A673 (cell line): ENCODE results near the gene PRKCQ. TPM values are rescaled to one million over a fixed set of nuclear protein-coding genes. Genes with fewer than 3 reads are reported as not detected.

Experiments
- BruUV-seq: library from RNA; stranded (reverse); fragments of 400-500 nt; replicated peaks from 2 replicates; lab custom pipeline; 2021; lab: Mats Ljungman, UMichigan
- CTCF ChIA-PET: fragments of 300-600 bp; sonication (Branson Sonifier 250); formaldehyde crosslinking; loops from one replicate; lab custom pipeline; 2022; ENCODE audit warnings: antibody characterized with exemption; lab: Charles Lee
- POLR2A ChIA-PET: fragments of 300-600 bp; sonication (Branson Sonifier 250); formaldehyde crosslinking; loops from one replicate; lab custom pipeline; 2022; ENCODE audit warnings: antibody characterized with exemption; ENCODE audit not compliant: low non-redundant PET; lab: Charles Lee
- DNase-seq: peaks from one replicate; pipeline ENCODE4 v3.0.0-alpha.2; 2015; ENCODE audit warnings: low spot score
- H3K27ac ChIP-seq: fragments of 200-600 bp; sonication (generic); 2 replicates; pipeline ENCODE4 v1.5.1; 2016; ENCODE audit warnings: mixed run types, low read depth, mild to moderate bottlenecking, mixed read lengths, antibody characterized with exemption, low read length; ENCODE audit not compliant: poor library complexity, severe bottlenecking
- H3K27me3 ChIP-seq: fragments of 200-600 bp; sonication (generic); replicated peaks from 2 replicates; pipeline ENCODE4 v1.6.1; 2017; ENCODE audit warnings: mixed run types, low read depth, mild to moderate bottlenecking, mixed read lengths, antibody characterized with exemption, low read length; ENCODE audit not compliant: insufficient read depth, poor library complexity
- H3K36me3 ChIP-seq: fragments of 200-600 bp; sonication (generic); 2 replicates; pipeline ENCODE4 v1.6.1; 2016; ENCODE audit warnings: mixed run types, mild to moderate bottlenecking, mixed read lengths, antibody characterized with exemption, low read length; ENCODE audit not compliant: insufficient read depth, poor library complexity, severe bottlenecking
- H3K4me1 ChIP-seq: fragments of 200-600 bp; sonication (generic); 2 replicates; pipeline ENCODE4 v1.6.1; 2017; ENCODE audit warnings: mixed run types, mild to moderate bottlenecking, mixed read lengths, antibody characterized with exemption, low read length; ENCODE audit not compliant: insufficient read depth, poor library complexity, severe bottlenecking
- H3K4me3 ChIP-seq: fragments of 200-600 bp; sonication (generic); 2 replicates; pipeline ENCODE4 v1.5.1; 2016; ENCODE audit warnings: low read depth, mixed run types, mild to moderate bottlenecking, mixed read lengths, low read length; ENCODE audit not compliant: poor library complexity, severe bottlenecking
- H3K9me3 ChIP-seq: fragments of 200-600 bp; sonication (generic); 2 replicates; pipeline ENCODE4 v1.6.1; 2016; ENCODE audit warnings: mixed run types, low read depth, mild to moderate bottlenecking, mixed read lengths, antibody characterized with exemption, low read length; ENCODE audit not compliant: poor library complexity, severe bottlenecking
- CTCF ChIP-seq: fragments of 300-800, 200-600 bp; sonication (generic); conservative IDR thresholded peaks from 2 replicates; pipeline ENCODE4 v1.5.1; 2017; ENCODE audit warnings: low read depth, mild to moderate bottlenecking, antibody characterized with exemption, low read length, moderate library complexity, mixed read lengths
- EZH2 ChIP-seq: fragments of 200-600 bp; sonication (generic); IDR thresholded peaks from 2 replicates; pipeline ENCODE4 v1.6.1; 2017; ENCODE audit warnings: borderline replicate concordance, low read depth, mild to moderate bottlenecking, mixed read lengths, antibody characterized with exemption, low read length; ENCODE audit not compliant: poor library complexity, severe bottlenecking
- intact Hi-C: fragments of 100-400 bp; cut with micrococcal nuclease; formaldehyde crosslinking; loops from one replicate; pipeline ENCODE4 v1.10.0; 2022; ENCODE audit not compliant: unreplicated experiment
- total RNA-seq: library from RNA; stranded (reverse); gene quantifications from 2 replicates; pipeline ENCODE4 v1.2.3, GENCODE V29; 2021

The PRKCQ gene
- total RNA-seq, 1 experiment from 2014 or later, result not detected

- ChIA-PET CTCF (no interaction called here), POLR2A (no interaction called here)
- Histone ChIP-seq H3K27ac (no peak overlapping the region), H3K9me3 (no peaks in the 10 kb centered on the region), H3K36me3 (no peaks in the 10 kb centered on the region), H3K4me3 (no peak overlapping the region), H3K4me1 (no peaks in the 10 kb centered on the region), H3K27me3 (peaks cover 59% of the 10 kb centered on the region)
- intact Hi-C loops, result no loop called here
- TF ChIP-seq CTCF, result no peak
- no peak for TF ChIP-seq EZH2
- DNase-seq, result no peak
- no TSS peak for BruUV-seq
Measured at GRCh38 chr10:6423413-6424170, 156.5 kb downstream of the PRKCQ start.

- no peak for DNase-seq
- BruUV-seq, result no TSS peak
- TF ChIP-seq CTCF, result no peak
- no peak for TF ChIP-seq EZH2
- Histone ChIP-seq H3K4me3 (no peak overlapping the region), H3K4me1 (no peaks in the 10 kb centered on the region), H3K9me3 (no peaks in the 10 kb centered on the region), H3K27me3 (peaks cover 59% of the 10 kb centered on the region), H3K36me3 (no peaks in the 10 kb centered on the region), H3K27ac (no peak overlapping the region)
- CTCF ChIA-PET, result interaction anchor here (0.6 kb wide), 1 partner anchor 68 kb away, joined by 5 read pairs; no protein-coding TSS in a partner anchor
- intact Hi-C loops, result no loop called here
- POLR2A ChIA-PET, result no interaction called here
Measured at GRCh38 chr10:6423004-6423403, 157.1 kb downstream of the PRKCQ start.

- no peak overlapping the region for H3K4me3 ChIP-seq
- TF ChIP-seq CTCF (no peak), EZH2 (no peak)
- no peaks in the 10 kb centered on the region for H3K9me3 ChIP-seq
- H3K27me3 ChIP-seq, result peaks cover 66% of the 10 kb centered on the region
- H3K27ac ChIP-seq, result no peak overlapping the region
- DNase-seq, result no peak
- H3K36me3 ChIP-seq, result no peaks in the 10 kb centered on the region
- no TSS peak for BruUV-seq
- no peaks in the 10 kb centered on the region for H3K4me1 ChIP-seq
- ChIA-PET POLR2A (no interaction called here), CTCF (no interaction called here)
- intact Hi-C loops, result loop anchor here (10.0 kb wide), 1 partner anchor 996 kb away; the partner anchor contains the start of gene SFMBT2
Measured at GRCh38 chr10:6418613-6419216, 161.4 kb downstream of the PRKCQ start.
